Measurements from ENCODE around the gene C21orf58.
"Not testable (repeated sequence)": the region's sequence is repeated elsewhere in the genome, so short reads cannot be mapped to it uniquely, and the experiment has no call there.

Gene C21orf58

GRCh38 chr21:46323710-46324389 lies at the start of gene C21orf58, which contains the start of gene PCNT:
Gene C21orf58 (minus strand): TSS chr21:46323870. CDS start chr21:46322738, 1,132 bp downstream.
Gene PCNT (plus strand): TSS chr21:46324156. CDS start chr21:46324229, 73 bp downstream.
- peak; percentile 97 for DNase-seq

- not testable (repeated sequence) for DNase-seq
Measured at GRCh38 chr21:46372947-46373346, 49.3 kb upstream of the C21orf58 start.

GRCh38 chr21:46372014-46372485 lies 48.4 kb upstream of the C21orf58 start:
- no peak for DNase-seq

- DNase-seq = no peak
Measured at GRCh38 chr21:46371204-46372013, 47.7 kb upstream of the C21orf58 start.

DNA sequence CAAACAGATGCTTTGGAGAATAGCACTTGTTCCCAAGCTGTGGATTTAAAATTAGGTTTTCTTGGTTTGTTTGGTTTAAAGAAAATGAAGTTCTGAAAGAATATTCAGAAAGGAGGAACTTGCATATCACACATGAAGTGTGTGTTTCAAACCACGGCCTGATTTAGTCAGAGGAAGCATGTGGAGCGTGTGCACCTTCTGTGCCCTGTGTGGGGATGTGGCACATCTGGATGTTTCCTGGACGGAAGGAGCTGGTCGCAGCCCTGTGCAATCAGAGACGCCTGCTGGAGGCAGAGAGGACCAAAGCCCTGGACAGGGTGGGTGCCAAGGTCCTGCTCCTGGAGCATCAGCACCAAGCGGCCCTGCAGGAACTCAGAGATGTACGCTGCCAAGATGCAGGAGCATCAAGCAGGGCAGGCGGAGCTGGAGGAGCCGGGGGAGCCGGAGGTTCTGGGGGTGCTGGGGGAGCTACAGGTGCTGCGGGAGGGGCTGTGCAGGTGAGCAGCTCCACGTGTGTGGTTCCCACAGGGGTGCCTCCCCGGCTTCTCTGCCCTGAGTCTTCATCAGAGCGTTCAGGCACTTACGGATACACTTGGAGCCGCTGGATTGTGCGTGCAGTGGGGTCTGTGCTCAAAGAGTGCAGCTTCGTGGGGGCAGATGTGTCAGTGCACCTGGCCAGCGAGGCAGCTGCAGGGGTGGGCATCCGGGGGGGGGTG lies 46.0 kb upstream of the C21orf58 start:
- DNase-seq = no peak

GRCh38 chr21:46368533-46369285 lies 45.0 kb upstream of the C21orf58 start:
- no peak for DNase-seq

DNA sequence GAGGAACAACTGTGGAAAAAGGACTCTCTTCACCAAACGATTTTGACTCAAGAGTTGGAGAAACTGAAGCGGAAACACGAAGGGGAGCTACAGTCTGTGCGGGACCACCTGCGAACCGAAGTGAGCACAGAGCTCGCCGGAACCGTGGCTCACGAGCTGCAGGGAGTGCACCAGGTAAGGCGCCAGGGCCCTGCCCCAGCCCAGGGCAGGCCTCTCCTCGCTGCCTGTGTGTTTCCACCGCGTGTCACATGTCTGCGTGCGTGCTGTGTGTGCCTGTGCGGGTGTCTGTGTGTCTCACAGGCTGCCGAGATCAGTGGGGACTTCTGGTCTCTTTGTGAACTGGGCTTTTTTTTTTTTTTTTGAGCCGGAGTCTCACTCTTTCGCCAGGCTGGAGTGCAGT lies 43.3 kb upstream of the C21orf58 start:
- no peak for DNase-seq

DNA sequence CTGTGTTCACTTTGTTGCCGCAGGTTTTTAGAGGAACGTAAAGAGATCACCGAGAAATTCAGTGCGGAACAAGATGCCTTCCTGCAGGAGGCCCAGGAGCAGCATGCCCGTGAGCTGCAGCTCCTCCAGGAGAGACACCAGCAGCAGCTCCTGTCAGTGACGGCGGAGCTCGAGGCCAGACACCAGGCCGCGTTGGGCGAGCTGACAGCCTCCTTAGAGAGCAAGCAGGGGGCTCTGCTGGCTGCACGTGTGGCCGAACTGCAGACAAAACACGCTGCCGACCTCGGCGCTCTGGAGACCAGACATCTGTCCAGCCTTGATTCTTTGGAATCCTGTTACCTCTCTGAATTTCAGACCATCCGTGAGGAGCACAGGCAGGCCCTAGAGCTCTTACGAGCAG lies 42.9 kb upstream of the C21orf58 start:
- no peak for DNase-seq

GRCh38 chr21:46366091-46366490 lies 42.4 kb upstream of the C21orf58 start:
- DNase-seq = no peak

DNA sequence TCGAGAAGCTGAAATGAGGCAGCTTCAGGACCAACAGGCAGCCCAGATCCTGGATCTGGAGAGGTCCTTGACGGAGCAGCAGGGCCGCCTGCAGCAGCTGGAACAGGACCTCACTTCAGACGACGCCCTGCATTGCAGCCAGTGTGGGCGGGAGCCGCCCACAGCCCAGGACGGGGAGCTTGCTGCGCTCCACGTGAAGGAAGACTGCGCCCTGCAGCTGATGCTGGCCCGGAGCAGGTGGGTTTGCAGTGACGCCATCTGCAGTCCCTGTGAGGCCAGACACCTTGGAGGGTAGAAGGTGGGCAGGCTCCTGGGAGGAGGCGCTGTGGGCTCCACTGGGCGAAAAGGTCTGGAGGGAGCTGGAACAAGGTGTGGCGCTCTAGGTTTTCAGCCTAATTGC lies 40.0 kb upstream of the C21orf58 start:
- DNase-seq = no peak

- DNase-seq = no peak
Measured at GRCh38 chr21:46362946-46363345, 39.3 kb upstream of the C21orf58 start.

DNA sequence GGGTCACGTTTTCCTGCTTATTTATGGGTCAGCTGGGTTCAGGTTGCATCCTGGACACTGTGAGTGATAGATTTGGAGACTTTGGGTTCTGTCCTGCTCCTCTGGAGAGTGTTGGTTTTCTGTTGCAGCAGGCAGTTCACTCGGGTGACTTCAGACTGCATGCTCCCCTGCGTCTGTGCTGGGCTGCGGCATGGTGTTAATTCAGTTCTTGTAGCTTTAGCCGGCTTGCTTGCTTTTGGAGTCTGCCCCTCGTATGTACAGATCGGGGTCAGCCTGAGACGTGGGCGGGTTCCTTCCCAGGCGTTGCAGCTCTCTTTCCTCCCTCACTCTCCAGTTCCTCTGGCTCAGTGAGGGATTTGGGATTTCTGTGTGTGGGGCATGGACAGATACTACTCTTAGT lies 38.3 kb upstream of the C21orf58 start:
- DNase-seq = no peak

- no peak for DNase-seq
Measured at GRCh38 chr21:46361176-46361575, 37.5 kb upstream of the C21orf58 start.

GRCh38 chr21:46357684-46358425 lies 34.2 kb upstream of the C21orf58 start:
- DNase-seq = no peak

DNA sequence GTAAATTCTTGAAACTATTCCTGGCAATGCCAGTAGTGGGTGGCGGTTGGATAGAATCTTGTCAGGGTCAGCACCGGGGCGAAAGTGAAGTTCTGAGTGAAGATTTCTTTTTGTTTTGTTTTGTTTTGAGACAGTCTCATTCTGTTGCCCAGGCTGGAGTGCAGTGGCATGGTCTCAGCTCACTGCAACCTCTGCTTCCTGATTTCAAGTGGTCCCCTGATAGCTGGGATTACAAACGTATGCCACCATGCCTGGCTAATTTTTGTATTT lies 33.6 kb upstream of the C21orf58 start:
- no peak for DNase-seq

GRCh38 chr21:46356494-46357334 lies 33.0 kb upstream of the C21orf58 start:
- DNase-seq = no peak

DNA sequence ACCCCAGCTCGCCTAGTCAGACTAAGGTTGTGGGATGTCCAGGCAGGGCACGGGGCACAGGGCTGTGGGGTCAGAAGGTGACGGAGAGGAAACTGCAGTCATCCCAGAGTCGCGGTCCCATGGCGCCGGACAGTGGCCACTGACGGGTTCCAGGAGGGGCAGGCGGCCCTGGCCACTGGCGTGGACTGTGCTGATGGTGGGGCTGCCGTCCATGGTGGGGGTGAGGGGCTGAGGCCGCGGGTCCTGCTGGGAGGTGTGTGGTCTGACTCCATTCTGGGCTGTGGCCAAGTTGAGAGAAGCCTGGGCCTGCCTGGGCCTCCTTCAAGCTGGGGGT lies 32.3 kb upstream of the C21orf58 start:
- no peak for DNase-seq

- DNase-seq = no peak
Measured at GRCh38 chr21:46355161-46356004, 31.7 kb upstream of the C21orf58 start.

GRCh38 chr21:46354518-46354917 lies 30.8 kb upstream of the C21orf58 start:
- no peak for DNase-seq

DNA sequence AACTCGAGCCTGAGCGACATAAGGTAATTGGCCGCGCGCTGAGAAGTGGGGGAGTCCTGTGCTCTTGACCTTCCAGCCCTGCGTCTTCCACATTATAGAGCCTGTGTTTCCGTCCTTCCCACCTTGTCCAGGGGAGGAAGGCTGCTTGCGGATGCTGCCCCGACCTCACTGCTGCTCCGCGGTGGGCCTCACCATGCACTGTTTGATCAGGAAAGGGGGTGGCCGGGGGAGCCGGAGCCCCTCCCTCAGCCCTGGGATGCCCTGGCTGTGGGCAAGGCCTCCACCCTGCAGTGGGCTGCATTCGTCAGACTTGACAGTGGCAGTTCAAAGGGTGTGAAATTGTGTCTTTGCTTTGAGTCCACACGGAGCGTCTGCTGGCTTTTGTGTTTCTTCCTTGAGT lies 30.4 kb upstream of the C21orf58 start:
- no peak for DNase-seq
